Stomach (tissue), 4 donors: ENCODE measurements around the gene APCDD1L.

Experiments used
- EP300 ChIP-seq: sonication (generic); formaldehyde crosslinking; IDR thresholded peaks from one replicate; pipeline ENCODE4 v1.6.1; 2017; ENCODE audit warnings: antibody characterized with exemption
- POLR2AphosphoS5 ChIP-seq, 3 donors: sonication (generic); formaldehyde crosslinking; IDR thresholded peaks; one replicate each; pipeline ENCODE4 v1.6.1; 2016; ENCODE audit warnings: antibody characterized with exemption in 3 of 3
- TF ChIP-seq, protein P1 (sequence below), 7 experiments: fragments of 450-650 bp in 4 of 7; fragments of 200-600 bp in 3 of 7; sonication (generic) in 3 of 7; IDR thresholded peaks; one replicate each; pipeline ENCODE4 v1.5.1; 2016 to 2019; ENCODE audit warnings: antibody characterized with exemption in 7 of 7, control low read depth in 2 of 7, mild to moderate bottlenecking in 1 of 7

- TF ChIP-seq, protein P1, sequence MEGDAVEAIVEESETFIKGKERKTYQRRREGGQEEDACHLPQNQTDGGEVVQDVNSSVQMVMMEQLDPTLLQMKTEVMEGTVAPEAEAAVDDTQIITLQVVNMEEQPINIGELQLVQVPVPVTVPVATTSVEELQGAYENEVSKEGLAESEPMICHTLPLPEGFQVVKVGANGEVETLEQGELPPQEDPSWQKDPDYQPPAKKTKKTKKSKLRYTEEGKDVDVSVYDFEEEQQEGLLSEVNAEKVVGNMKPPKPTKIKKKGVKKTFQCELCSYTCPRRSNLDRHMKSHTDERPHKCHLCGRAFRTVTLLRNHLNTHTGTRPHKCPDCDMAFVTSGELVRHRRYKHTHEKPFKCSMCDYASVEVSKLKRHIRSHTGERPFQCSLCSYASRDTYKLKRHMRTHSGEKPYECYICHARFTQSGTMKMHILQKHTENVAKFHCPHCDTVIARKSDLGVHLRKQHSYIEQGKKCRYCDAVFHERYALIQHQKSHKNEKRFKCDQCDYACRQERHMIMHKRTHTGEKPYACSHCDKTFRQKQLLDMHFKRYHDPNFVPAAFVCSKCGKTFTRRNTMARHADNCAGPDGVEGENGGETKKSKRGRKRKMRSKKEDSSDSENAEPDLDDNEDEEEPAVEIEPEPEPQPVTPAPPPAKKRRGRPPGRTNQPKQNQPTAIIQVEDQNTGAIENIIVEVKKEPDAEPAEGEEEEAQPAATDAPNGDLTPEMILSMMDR (IDR thresholded peaks at IDR 0.05) = no peak
- TF ChIP-seq EP300 (no peak), POLR2AphosphoS5 (IDR thresholded peaks at IDR 0.05) (no peak)
Measured at GRCh38 chr20:58523971-58524315, 8.7 kb upstream of the APCDD1L start.
